Fibroblast of mammary gland (primary cell): ENCODE measurements around the gene CIB1.
A peak's percentile ranks its signal among the peaks of the same experiment; 100 is the strongest.

Experiments
- DNase-seq: peaks from one replicate; pipeline ENCODE4 v3.0.0-alpha.2; 2010; ENCODE audit warnings: low read depth
- H3K4me3 ChIP-seq: 2 replicates; pipeline ENCODE4 v1.5.1; 2011; ENCODE audit warnings: low read depth, mild to moderate bottlenecking, low read length, moderate library complexity; ENCODE audit not compliant: control insufficient read depth
- CTCF ChIP-seq: conservative IDR thresholded peaks from 2 replicates; pipeline ENCODE4 v1.5.1; 2011; ENCODE audit warnings: low read depth, low read length, inconsistent platforms; ENCODE audit not compliant: control insufficient read depth, insufficient read depth

CIB1 gene

GRCh38 chr15:90214553-90215196 is 19.1 kb downstream of the CIB1 start:
- DNase-seq = no peak
- H3K4me3 ChIP-seq = no peak overlapping the region
- peak; percentile 35 for TF ChIP-seq CTCF

GRCh38 chr15:90213818-90214204 is 19.9 kb downstream of the CIB1 start:
- no peak for TF ChIP-seq CTCF

GRCh38 chr15:90213122-90213817 is 20.5 kb downstream of the CIB1 start:
- TF ChIP-seq CTCF = no peak
- DNase-seq = no peak

More at GRCh38 chr15:90213818-90214204, 19.9 kb downstream of the CIB1 start:
- no peak for DNase-seq
- H3K4me3 ChIP-seq = no peak overlapping the region

GRCh38 chr15:90212221-90213098 is 21.3 kb downstream of the CIB1 start:
- no peak overlapping the region for H3K4me3 ChIP-seq
- no peak for DNase-seq
- no peak for TF ChIP-seq CTCF

More at GRCh38 chr15:90213122-90213817, 20.5 kb downstream of the CIB1 start:
- H3K4me3 ChIP-seq = no peak overlapping the region

- no peak for TF ChIP-seq CTCF
- no peak overlapping the region for H3K4me3 ChIP-seq
- peak; percentile 60 for DNase-seq
Observed at GRCh38 chr15:90211440-90212143, 22.1 kb downstream of the CIB1 start.

- DNase-seq = no peak
- no peak for TF ChIP-seq CTCF
- H3K4me3 ChIP-seq = no peak overlapping the region
Observed at GRCh38 chr15:90211009-90211408, 22.7 kb downstream of the CIB1 start.
